Measurements from ENCODE around the gene CDC16.
"Not testable (repeated sequence)": the region's sequence is repeated elsewhere in the genome, so short reads cannot be mapped to it uniquely, and the experiment has no call there.

The CDC16 gene

GRCh38 chr13:114227528-114227927 lies 7.2 kb upstream of the CDC16 start:
- no peak for DNase-seq

GRCh38 chr13:114228176-114228575 lies 6.5 kb upstream of the CDC16 start:
- no peak for DNase-seq

- no peak for DNase-seq
Measured at GRCh38 chr13:114229506-114229905, 5.2 kb upstream of the CDC16 start.

DNA sequence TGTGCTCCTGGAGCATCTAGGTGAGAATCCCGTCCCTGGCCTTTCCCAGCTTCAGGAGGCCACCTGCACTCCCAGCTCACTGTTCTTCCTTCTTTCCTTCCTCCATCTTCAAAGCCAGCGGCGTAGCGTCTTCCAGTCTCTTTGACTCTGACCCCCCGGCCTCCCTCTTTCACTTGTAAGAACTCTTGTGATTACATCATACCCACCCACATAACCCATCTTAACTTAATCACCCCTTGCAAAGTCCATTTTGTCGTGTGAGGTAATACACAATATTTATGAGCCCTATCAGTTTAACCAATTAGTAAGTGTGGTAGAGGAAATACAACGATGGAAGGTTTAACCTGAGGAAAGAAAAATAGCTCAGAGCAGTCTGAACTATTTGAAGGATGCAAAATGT lies 4.6 kb upstream of the CDC16 start:
- DNase-seq: no peak

DNA sequence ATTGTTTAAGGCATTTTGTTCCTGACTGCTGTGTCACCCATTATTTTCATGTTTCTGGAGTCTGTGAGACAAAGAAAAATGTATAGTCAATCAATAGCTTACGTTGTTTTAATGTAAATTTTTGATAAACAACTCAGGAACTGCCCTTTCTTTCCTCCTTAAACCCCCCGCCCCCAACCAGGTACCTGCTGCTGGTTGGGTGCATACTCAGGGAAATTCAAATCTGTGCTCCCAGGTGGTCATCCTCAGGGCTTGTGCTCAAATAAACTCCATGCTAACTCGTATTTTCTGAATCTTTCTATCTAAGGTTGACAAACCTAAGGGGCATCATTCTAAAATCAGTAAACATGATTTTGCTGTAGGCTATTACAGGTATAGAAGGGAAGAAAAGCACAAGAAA lies 4.1 kb upstream of the CDC16 start:
- DNase-seq: no peak

GRCh38 chr13:114231886-114232285 lies 2.8 kb upstream of the CDC16 start:
- no peak for DNase-seq

GRCh38 chr13:114234266-114234644 lies 442 bp upstream of the CDC16 start:
- no peak for DNase-seq

DNA sequence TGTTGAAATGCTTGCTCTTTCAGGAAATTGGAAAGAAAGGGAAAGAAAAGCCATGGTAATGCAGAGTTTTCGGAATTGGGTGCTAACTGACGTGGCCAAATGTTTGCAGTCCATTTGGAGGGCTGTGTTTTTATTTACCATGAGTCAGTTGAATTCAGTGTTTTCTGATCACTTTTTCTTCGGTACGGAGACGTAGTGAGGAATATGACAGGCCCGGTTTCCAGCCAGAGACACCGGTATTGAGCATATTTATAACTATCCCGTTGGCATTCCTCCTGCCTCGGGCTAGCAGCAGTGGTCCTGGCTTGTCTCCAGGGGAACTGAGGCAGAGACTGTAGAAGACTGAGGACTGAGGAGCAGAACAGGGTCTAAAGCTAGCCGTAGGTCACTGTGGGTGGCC lies 1.0 kb downstream of the CDC16 start:
- no peak for DNase-seq

- DNase-seq: no peak
Measured at GRCh38 chr13:114236227-114236626, 1.5 kb downstream of the CDC16 start.

DNA sequence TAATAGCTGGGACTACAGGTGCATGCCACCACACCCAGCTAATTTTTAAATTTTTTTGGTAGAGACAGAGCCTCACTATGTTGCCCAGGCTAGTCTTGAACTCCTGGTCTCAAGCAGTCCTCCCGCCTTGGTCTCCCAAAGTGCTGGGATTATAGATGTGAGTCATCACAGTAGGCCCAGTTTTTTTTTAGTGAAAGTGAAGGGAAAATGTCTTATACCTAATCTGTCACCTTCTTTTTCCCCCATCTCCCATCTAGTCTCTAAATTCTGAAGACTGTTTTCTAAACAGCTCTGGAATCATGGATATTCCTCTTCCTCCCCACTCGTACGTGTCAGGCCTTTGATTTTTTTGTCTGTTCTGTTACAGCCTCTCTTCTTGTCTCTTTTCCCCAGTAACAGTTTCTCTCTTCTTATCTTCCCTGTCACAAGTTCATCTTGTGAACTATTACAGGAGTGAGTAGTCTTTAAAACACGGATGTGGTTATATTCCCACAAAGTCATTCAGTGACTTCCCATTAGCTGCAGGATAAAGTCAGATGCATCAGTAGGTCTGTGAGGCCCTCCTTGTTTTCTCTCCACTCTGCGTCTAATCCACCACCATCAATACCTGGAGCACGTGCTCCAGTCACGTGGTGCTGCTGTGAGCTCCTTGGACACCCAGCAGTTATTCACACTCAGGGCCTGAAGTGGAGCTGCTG lies 2.9 kb downstream of the CDC16 start:
- DNase-seq: no peak

DNA sequence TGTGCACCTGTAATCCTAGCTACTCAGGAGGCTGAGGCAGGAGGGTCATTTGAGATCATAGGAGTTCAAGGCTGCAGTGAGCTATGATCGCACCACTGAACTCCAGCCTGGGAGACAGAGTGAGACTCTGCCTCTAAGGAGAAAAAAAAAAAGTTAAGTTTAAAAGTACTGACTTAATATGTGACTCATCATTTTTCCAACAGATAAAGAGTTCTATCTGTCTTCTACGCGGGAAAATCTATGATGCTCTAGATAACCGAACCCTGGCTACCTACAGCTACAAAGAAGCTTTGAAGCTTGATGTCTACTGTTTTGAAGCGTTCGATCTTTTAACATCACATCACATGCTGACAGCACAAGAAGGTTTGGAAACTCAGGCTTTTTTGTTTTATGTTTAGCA lies 7.2 kb downstream of the CDC16 start:
- no peak for DNase-seq

- DNase-seq: no peak
Measured at GRCh38 chr13:114243971-114244370, 9.3 kb downstream of the CDC16 start.

- DNase-seq: no peak
Measured at GRCh38 chr13:114244637-114245036, 9.9 kb downstream of the CDC16 start.

DNA sequence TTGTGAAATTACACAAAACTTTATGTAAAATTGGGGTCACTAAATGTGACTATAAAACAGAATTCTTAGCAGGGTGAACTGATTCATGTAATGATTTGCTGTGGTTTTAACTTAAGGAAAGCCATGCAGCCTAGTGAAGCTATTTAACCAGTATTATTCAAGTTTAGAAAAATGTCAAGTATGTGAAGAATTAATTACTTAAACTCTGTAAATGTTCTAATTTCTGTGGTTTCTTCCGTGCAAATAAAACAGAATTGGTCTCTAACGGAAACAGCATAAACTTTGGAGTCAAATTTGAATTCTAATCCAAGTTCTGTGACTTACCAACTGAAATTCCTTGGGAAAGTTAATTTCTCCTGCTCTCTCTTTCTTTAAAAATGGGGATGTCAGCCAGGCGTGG lies 13.3 kb downstream of the CDC16 start:
- DNase-seq: no peak

GRCh38 chr13:114249077-114249476 lies 14.4 kb downstream of the CDC16 start:
- DNase-seq: no peak

DNA sequence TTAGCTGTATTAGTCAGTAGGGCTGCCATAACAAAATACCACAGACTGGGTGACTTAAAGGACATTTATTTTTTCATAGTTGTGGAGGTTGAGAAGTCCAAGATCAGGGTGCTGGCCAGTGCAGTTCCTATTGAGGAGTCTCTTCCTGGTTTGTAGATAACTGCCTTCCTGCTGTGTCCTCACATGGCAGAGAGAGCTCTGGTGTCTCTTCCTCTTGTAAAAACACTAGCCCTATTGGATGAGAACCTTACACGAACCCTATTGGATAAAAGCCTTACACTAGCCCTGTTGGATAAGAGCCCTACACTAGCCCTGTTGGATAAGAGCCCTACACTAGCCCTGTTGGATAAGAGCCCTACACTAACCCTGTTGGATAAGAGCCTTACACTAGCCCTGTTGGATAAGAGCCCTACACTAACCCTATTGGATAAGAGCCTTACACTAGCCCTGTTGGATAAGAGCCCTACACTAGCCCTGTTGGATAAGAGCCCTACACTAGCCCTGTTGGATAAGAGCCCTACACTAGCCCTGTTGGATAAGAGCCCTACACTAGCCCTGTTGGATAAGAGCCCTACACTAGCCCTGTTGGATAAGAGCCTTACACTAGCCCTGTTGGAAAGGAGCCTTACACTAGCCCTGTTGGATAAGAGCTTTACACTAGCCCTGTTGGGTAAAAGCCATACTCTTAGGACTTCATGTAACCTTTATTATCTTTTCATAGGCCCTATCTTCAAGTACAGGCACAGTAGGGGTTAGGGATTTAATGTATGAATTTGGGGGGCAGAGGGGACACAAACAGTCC lies 17.1 kb downstream of the CDC16 start:
- DNase-seq: not testable (repeated sequence)

- DNase-seq: no peak
Measured at GRCh38 chr13:114256547-114256946, 21.9 kb downstream of the CDC16 start.

DNA sequence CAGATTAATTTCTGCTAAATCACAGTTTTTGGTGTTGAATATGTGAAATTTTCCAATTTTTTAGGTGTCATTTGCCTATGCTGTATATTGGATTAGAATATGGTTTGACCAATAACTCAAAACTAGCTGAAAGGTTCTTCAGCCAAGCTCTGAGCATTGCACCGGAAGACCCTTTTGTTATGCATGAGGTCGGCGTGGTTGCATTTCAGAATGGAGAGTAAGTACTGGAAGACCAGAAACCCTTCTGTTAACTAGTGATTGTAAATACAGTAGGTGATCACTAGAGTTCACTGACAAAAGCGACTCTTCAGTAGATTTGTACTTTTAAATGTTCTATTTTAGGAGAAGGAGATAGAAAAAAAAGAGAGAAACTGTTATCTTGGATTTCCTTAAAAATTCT lies 22.3 kb downstream of the CDC16 start:
- no peak for DNase-seq

GRCh38 chr13:114258589-114258988 lies 23.9 kb downstream of the CDC16 start:
- DNase-seq: no peak

DNA sequence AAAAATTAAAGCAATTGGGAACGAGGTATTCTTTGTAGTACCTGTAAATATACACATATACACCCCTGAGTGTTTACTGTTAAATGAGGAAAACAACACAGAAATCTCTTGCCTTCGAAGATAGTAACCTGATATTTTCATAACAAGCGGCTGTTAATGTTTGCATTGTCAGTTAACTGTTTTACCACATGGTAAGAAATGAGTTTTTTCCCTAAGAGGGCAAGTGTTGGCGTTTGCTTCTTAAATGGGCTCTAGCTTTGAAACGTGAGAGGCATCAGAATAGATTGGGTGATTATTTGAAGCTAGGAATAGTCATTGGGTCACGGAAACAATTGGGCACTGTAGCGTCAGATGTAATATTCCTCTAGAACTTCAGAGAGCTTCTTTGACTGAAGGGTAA lies 24.7 kb downstream of the CDC16 start:
- DNase-seq: no peak

DNA sequence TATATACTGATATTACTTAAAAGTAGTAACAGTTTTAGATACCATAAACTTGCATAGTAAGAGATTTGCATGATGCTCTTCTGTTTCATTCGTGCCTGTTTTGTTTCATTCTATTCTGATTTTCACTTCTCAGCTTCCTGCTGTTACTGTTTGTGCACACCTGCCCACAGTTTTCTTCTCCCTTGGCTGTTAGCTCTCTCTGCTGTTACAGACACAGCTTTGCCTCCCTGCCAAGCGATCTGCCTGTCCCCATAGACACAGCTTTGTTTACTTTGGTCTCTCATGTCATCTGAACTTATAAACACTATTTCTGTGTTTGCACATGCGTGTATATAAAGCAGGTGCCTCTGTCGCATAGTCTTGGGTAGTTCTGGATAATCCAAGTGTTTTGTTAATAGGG lies 25.3 kb downstream of the CDC16 start:
- no peak for DNase-seq

- DNase-seq: no peak
Measured at GRCh38 chr13:114260814-114261213, 26.1 kb downstream of the CDC16 start.

DNA sequence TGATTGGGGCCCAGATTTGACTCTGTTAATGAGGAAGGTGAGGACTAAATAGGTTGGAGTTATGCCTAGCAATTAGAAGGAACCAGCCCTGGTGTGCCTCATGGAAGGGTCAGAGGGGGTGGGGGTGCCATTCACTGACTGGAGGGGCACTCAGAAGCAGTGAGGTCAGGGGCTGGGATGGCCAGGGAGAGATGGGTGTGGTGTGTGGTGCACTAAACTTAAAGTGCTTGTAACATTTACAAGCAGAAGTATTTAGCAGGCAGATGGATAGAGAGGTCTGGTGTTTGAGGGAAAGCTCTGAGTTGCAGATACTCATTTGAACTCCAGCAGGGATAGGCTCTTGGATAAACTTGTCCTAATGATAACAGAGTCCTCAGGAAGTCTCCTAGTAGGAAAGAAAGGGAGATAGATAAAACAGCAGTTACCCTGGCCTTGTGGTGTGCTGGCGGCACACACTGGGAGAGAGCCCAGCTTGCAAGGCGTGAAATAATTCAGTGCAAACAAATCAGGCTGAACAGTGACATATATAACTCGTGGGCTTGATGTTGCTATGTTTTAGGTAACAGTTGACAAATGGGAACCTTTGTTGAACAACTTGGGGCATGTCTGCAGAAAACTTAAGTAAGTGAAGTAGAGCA lies 26.8 kb downstream of the CDC16 start:
- no peak for DNase-seq

DNA sequence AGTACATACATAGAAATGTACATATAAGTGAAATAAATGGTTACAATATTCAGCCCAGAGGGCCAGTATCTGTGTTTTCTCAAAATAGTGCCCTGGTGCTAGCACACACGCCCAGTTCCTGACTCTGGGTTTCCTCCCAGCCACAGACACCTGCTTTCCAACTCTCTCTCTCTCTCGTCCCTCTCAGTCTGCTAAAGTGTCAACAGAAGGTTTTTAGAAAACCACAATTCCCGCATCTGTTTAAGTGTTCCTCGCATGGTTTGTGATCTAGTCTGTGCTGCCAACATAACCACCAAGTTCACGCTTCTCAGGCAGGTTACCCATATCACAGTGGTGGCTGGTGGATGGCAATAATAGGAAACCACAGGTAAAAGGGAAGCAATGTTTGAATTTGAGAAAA lies 28.9 kb downstream of the CDC16 start:
- DNase-seq: no peak
